ENCODE data around the gene IGFLR1. TPM values are rescaled to one million over a fixed set of nuclear protein-coding genes. Genes with fewer than 3 reads are reported as not detected.

The IGFLR1 gene
- total and polyA plus RNA-seq, 4 donors: 7.0 to 59.7 (median 31.2) TPM

- WGBS: 5% methylated on average over 52 of the region's 52 CpGs
- no peak for TF ChIP-seq EGR1 (IDR thresholded peaks at IDR 0.05; ENCODE audit: low read depth in 2 of 2)
- no peak for TF ChIP-seq TAF1 (conservative IDR thresholded peaks at IDR 0.05)
- peak; percentile 68 for TF ChIP-seq YY1 (IDR thresholded peaks at IDR 0.05)
- no peak for TF ChIP-seq HNF4G (IDR thresholded peaks at IDR 0.05)
- no peak for TF ChIP-seq GABPA (IDR thresholded peaks at IDR 0.05 in 1 of 2, conservative IDR thresholded peaks at IDR 0.05 in 1 of 2)
- Histone ChIP-seq H3K4me3 (ENCODE audit: low read depth in 1 of 3, low read length in 3 of 3) (peak overlapping the region; percentile 65 to 91 (median 90)), H3K9ac (ENCODE audit: low read depth in 1 of 2, low read length in 2 of 2) (peak overlapping the region in 1 of 2 donors; percentile 84), H3K9me3 (ENCODE audit: control insufficient read depth in 4 of 4, low read length in 3 of 4) (no peaks in the 10 kb centered on the region), H3K27ac (ENCODE audit: low read depth in 1 of 2, low read length in 2 of 2) (peak overlapping the region; percentile 75 to 86), H3K27me3 (ENCODE audit: control insufficient read depth in 4 of 4, insufficient read depth in 4 of 4, low read length in 3 of 4) (no peaks in the 10 kb centered on the region), H3K36me3 (ENCODE audit: control insufficient read depth in 4 of 4, insufficient read depth in 3 of 4, low read depth in 1 of 4, low read length in 3 of 4) (peaks cover 0 to 5% (median 4%) of the 10 kb centered on the region in 4 donors), H3K4me1 (ENCODE audit: control insufficient read depth in 4 of 4, insufficient read depth in 4 of 4, low read length in 3 of 4) (peaks cover 12 to 34% (median 25%) of the 10 kb centered on the region in 4 donors)
- DNase-seq (ENCODE audit: low spot score): no peak
Measured at GRCh38 chr19:35715981-35716800, 26.1 kb downstream of the IGFLR1 start.

DNA sequence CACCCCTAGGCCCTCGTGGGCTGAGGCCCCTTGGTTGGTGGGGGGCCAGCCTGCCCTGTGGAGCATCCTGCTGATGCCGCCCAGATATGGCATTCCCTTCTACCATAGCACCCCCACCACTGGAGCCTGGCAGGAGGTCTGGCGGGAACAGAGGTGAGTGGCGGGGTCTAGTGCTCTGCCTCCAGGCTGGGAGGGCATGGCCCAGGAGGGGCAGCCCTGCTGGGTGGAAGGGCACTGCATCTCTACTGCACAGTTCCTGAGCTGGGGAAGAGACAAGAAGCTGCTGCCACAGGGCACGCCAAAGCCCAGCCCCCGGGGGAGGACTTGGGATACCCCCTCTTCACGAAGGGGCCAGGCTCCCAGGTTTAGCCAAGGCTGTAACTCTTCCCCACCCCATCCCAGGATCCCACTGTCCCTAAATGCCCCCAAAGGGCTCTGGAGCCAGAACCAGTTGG, 26.9 kb downstream of the IGFLR1 start:
- Histone ChIP-seq H3K4me1 (ENCODE audit: control insufficient read depth in 4 of 4, insufficient read depth in 4 of 4, low read length in 3 of 4) (peaks cover 12 to 34% (median 24%) of the 10 kb centered on the region in 4 donors), H3K9ac (ENCODE audit: low read depth in 1 of 2, low read length in 2 of 2) (no peak overlapping the region), H3K4me3 (ENCODE audit: low read depth in 1 of 3, low read length in 3 of 3) (no peak overlapping the region), H3K36me3 (ENCODE audit: control insufficient read depth in 4 of 4, insufficient read depth in 3 of 4, low read depth in 1 of 4, low read length in 3 of 4) (peaks cover 0 to 4% (median 3%) of the 10 kb centered on the region in 4 donors), H3K9me3 (ENCODE audit: control insufficient read depth in 4 of 4, low read length in 3 of 4) (no peaks in the 10 kb centered on the region), H3K27ac (ENCODE audit: low read depth in 1 of 2, low read length in 2 of 2) (no peak overlapping the region), H3K27me3 (ENCODE audit: control insufficient read depth in 4 of 4, insufficient read depth in 4 of 4, low read length in 3 of 4) (no peaks in the 10 kb centered on the region)
- 92% methylated on average over 7 of the region's 7 CpGs for WGBS
- DNase-seq (ENCODE audit: low spot score): no peak
- TF ChIP-seq FOXA1 (IDR thresholded peaks at IDR 0.05) (no peak), NR2F2 (IDR thresholded peaks at IDR 0.05) (no peak), TAF1 (conservative IDR thresholded peaks at IDR 0.05) (no peak), ZBTB33 (IDR thresholded peaks at IDR 0.05) (no peak), GABPA (IDR thresholded peaks at IDR 0.05 in 1 of 2, conservative IDR thresholded peaks at IDR 0.05 in 1 of 2) (no peak), EGR1 (IDR thresholded peaks at IDR 0.05; ENCODE audit: low read depth in 2 of 2) (no peak)
- TF ChIP-seq, protein P1, sequence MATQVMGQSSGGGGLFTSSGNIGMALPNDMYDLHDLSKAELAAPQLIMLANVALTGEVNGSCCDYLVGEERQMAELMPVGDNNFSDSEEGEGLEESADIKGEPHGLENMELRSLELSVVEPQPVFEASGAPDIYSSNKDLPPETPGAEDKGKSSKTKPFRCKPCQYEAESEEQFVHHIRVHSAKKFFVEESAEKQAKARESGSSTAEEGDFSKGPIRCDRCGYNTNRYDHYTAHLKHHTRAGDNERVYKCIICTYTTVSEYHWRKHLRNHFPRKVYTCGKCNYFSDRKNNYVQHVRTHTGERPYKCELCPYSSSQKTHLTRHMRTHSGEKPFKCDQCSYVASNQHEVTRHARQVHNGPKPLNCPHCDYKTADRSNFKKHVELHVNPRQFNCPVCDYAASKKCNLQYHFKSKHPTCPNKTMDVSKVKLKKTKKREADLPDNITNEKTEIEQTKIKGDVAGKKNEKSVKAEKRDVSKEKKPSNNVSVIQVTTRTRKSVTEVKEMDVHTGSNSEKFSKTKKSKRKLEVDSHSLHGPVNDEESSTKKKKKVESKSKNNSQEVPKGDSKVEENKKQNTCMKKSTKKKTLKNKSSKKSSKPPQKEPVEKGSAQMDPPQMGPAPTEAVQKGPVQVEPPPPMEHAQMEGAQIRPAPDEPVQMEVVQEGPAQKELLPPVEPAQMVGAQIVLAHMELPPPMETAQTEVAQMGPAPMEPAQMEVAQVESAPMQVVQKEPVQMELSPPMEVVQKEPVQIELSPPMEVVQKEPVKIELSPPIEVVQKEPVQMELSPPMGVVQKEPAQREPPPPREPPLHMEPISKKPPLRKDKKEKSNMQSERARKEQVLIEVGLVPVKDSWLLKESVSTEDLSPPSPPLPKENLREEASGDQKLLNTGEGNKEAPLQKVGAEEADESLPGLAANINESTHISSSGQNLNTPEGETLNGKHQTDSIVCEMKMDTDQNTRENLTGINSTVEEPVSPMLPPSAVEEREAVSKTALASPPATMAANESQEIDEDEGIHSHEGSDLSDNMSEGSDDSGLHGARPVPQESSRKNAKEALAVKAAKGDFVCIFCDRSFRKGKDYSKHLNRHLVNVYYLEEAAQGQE (IDR thresholded peaks at IDR 0.05): no peak

Data from liver (tissue), 9 donors.